ENCODE results near the gene RELL1. TPM values are rescaled to one million over a fixed set of nuclear protein-coding genes. Genes with fewer than 3 reads are reported as not detected.

Gene RELL1
- total RNA-seq, 5 donors from 2014 or later (not counting 1 experiment from before 2014, with no cell fraction given) = 21.6 to 30.1 (median 25.9) TPM

GRCh38 chr4:37615059-37615719 lies 71.0 kb downstream of the RELL1 start:
- no peak overlapping the region for H3K4me3 Mint-ChIP-seq
- H3K4me3 ChIP-seq (ENCODE audit: control insufficient read depth in 1 of 2, extremely low read depth in 1 of 2, low read length in 1 of 2) = no peak overlapping the region
- H3K27me3 Mint-ChIP-seq = no peaks in the 10 kb centered on the region
- CTCF ChIA-PET = no interaction called here
- POLR2A ChIA-PET = interaction anchor here in 1 of 2 donors (0.7 kb wide), 1 partner anchor 28 kb away, joined by 3 read pairs; no protein-coding TSS in a partner anchor
- no peak for DNase-seq
- peaks cover 15% of the 10 kb centered on the region for H3K36me3 Mint-ChIP-seq
- H3K4me1 Mint-ChIP-seq = peaks cover 5 to 9% (median 5%) of the 10 kb centered on the region in 3 donors
- no CpG with 5 or more reads among the region's 5 CpGs for WGBS (ENCODE audit: insufficient coverage)
- no peaks in the 10 kb centered on the region for H3K9me3 Mint-ChIP-seq
- H3K4me1 ChIP-seq (ENCODE audit: control insufficient read depth in 1 of 2, extremely low read depth in 1 of 2, insufficient read depth in 2 of 2, low read length in 2 of 2) = no peaks in the 10 kb centered on the region
- H3K9me3 ChIP-seq = no peaks in the 10 kb centered on the region
- peaks cover 8 to 23% of the 10 kb centered on the region in 2 donors for H3K36me3 ChIP-seq (ENCODE audit: control insufficient read depth in 2 of 2, extremely low read depth in 1 of 2, insufficient read depth in 1 of 2, low read length in 1 of 2)
- H3K27ac ChIP-seq (ENCODE audit: low read length) = no peak overlapping the region
- no peak overlapping the region for H3K27ac Mint-ChIP-seq
- no peak for ATAC-seq (replicated peaks in 1 of 4)
- H3K27me3 ChIP-seq (replicated peaks in 1 of 2; ENCODE audit: control insufficient read depth in 2 of 2, extremely low read depth in 1 of 2, insufficient read depth in 2 of 2, low read length in 1 of 2) = no peaks in the 10 kb centered on the region

GRCh38 chr4:37612811-37613210 lies 73.4 kb downstream of the RELL1 start:
- Mint-ChIP-seq H3K4me3 (no peak overlapping the region), H3K27me3 (no peaks in the 10 kb centered on the region), H3K27ac (no peak overlapping the region), H3K9me3 (peaks cover 0 to 5% (median 5%) of the 10 kb centered on the region in 3 donors), H3K4me1 (peaks cover 5 to 9% (median 5%) of the 10 kb centered on the region in 3 donors), H3K36me3 (peaks cover 25% of the 10 kb centered on the region)
- H3K4me1 ChIP-seq (ENCODE audit: control insufficient read depth in 1 of 2, extremely low read depth in 1 of 2, insufficient read depth in 2 of 2, low read length in 2 of 2) = no peaks in the 10 kb centered on the region
- no peak overlapping the region for H3K4me3 ChIP-seq (ENCODE audit: control insufficient read depth in 1 of 2, extremely low read depth in 1 of 2, low read length in 1 of 2)
- H3K9me3 ChIP-seq = no peaks in the 10 kb centered on the region
- no peaks in the 10 kb centered on the region for H3K27me3 ChIP-seq (replicated peaks in 1 of 2; ENCODE audit: control insufficient read depth in 2 of 2, extremely low read depth in 1 of 2, insufficient read depth in 2 of 2, low read length in 1 of 2)
- H3K36me3 ChIP-seq (ENCODE audit: control insufficient read depth in 2 of 2, extremely low read depth in 1 of 2, insufficient read depth in 1 of 2, low read length in 1 of 2) = peaks cover 8 to 23% of the 10 kb centered on the region in 2 donors
- H3K27ac ChIP-seq (ENCODE audit: low read length) = no peak overlapping the region
- ATAC-seq (replicated peaks in 1 of 4) (no peak), DNase-seq (no peak)
- CTCF ChIA-PET = interaction anchor here (0.5 to 1.0 kb wide), 4 partner anchors 10 to 450 kb away, joined by 3 to 6 read pairs (median 3); no protein-coding TSS in a partner anchor
- POLR2A ChIA-PET = no interaction called here
- WGBS (ENCODE audit: insufficient coverage) = no CpG with 5 or more reads among the region's 1 CpG

GRCh38 chr4:37609626-37610025 lies 76.5 kb downstream of the RELL1 start:
- Mint-ChIP-seq H3K36me3 (peaks cover 26% of the 10 kb centered on the region), H3K4me1 (peaks cover 2 to 15% (median 4%) of the 10 kb centered on the region in 3 donors), H3K9me3 (peaks cover 0 to 5% (median 5%) of the 10 kb centered on the region in 3 donors), H3K27me3 (no peaks in the 10 kb centered on the region), H3K27ac (peak overlapping the region in 1 of 2 donors; percentile 18), H3K4me3 (no peak overlapping the region)
- Histone ChIP-seq H3K4me3 (ENCODE audit: control insufficient read depth in 1 of 2, extremely low read depth in 1 of 2, low read length in 1 of 2) (no peak overlapping the region), H3K9me3 (no peaks in the 10 kb centered on the region), H3K36me3 (ENCODE audit: control insufficient read depth in 2 of 2, extremely low read depth in 1 of 2, insufficient read depth in 1 of 2, low read length in 1 of 2) (peaks cover 5 to 14% of the 10 kb centered on the region in 2 donors), H3K27ac (ENCODE audit: low read length) (no peak overlapping the region), H3K27me3 (replicated peaks in 1 of 2; ENCODE audit: control insufficient read depth in 2 of 2, extremely low read depth in 1 of 2, insufficient read depth in 2 of 2, low read length in 1 of 2) (no peaks in the 10 kb centered on the region), H3K4me1 (ENCODE audit: control insufficient read depth in 1 of 2, extremely low read depth in 1 of 2, insufficient read depth in 2 of 2, low read length in 2 of 2) (no peaks in the 10 kb centered on the region)
- no peak for ATAC-seq (replicated peaks in 1 of 4)
- CTCF ChIA-PET = no interaction called here
- POLR2A ChIA-PET = no interaction called here
- no peak for DNase-seq

GRCh38 chr4:37607018-37607417 lies 79.2 kb downstream of the RELL1 start:
- Histone ChIP-seq H3K4me3 (ENCODE audit: control insufficient read depth in 1 of 2, extremely low read depth in 1 of 2, low read length in 1 of 2) (no peak overlapping the region), H3K4me1 (ENCODE audit: control insufficient read depth in 1 of 2, extremely low read depth in 1 of 2, insufficient read depth in 2 of 2, low read length in 2 of 2) (peaks cover 0 to 6% of the 10 kb centered on the region in 2 experiments), H3K27me3 (replicated peaks in 1 of 2; ENCODE audit: control insufficient read depth in 2 of 2, extremely low read depth in 1 of 2, insufficient read depth in 2 of 2, low read length in 1 of 2) (no peaks in the 10 kb centered on the region), H3K36me3 (ENCODE audit: control insufficient read depth in 2 of 2, extremely low read depth in 1 of 2, insufficient read depth in 1 of 2, low read length in 1 of 2) (peaks cover 0 to 6% of the 10 kb centered on the region in 2 donors), H3K27ac (ENCODE audit: low read length) (no peak overlapping the region), H3K9me3 (no peaks in the 10 kb centered on the region)
- DNase-seq (no peak), ATAC-seq (replicated peaks in 1 of 4) (no peak)
- peaks cover 20% of the 10 kb centered on the region for H3K36me3 Mint-ChIP-seq
- POLR2A ChIA-PET = no interaction called here
- H3K27me3 Mint-ChIP-seq = no peaks in the 10 kb centered on the region
- no peak overlapping the region for H3K27ac Mint-ChIP-seq
- CTCF ChIA-PET = no interaction called here
- H3K9me3 Mint-ChIP-seq = peaks cover 0 to 5% (median 5%) of the 10 kb centered on the region in 3 donors
- H3K4me1 Mint-ChIP-seq = peaks cover 6 to 23% (median 11%) of the 10 kb centered on the region in 3 donors
- no peak overlapping the region for H3K4me3 Mint-ChIP-seq
- WGBS (ENCODE audit: insufficient coverage) = 95% methylated on average over 2 of the region's 5 CpGs

GRCh38 chr4:37605843-37606565 lies 80.2 kb downstream of the RELL1 start:
- H3K9me3 ChIP-seq = no peaks in the 10 kb centered on the region
- H3K36me3 ChIP-seq (ENCODE audit: control insufficient read depth in 2 of 2, extremely low read depth in 1 of 2, insufficient read depth in 1 of 2, low read length in 1 of 2) = peaks cover 0 to 6% of the 10 kb centered on the region in 2 donors
- no peak for ATAC-seq (replicated peaks in 1 of 4)
- H3K27me3 ChIP-seq (replicated peaks in 1 of 2; ENCODE audit: control insufficient read depth in 2 of 2, extremely low read depth in 1 of 2, insufficient read depth in 2 of 2, low read length in 1 of 2) = no peaks in the 10 kb centered on the region
- H3K4me1 Mint-ChIP-seq = peaks cover 6 to 23% (median 11%) of the 10 kb centered on the region in 3 donors
- peaks cover 0 to 6% of the 10 kb centered on the region in 2 experiments for H3K4me1 ChIP-seq (ENCODE audit: control insufficient read depth in 1 of 2, extremely low read depth in 1 of 2, insufficient read depth in 2 of 2, low read length in 2 of 2)
- H3K27ac Mint-ChIP-seq = peak overlapping the region in 1 of 2 donors; percentile 44
- H3K9me3 Mint-ChIP-seq = peaks cover 0 to 5% (median 5%) of the 10 kb centered on the region in 3 donors
- POLR2A ChIA-PET = no interaction called here
- CTCF ChIA-PET = no interaction called here
- no peak overlapping the region for H3K4me3 Mint-ChIP-seq
- H3K27ac ChIP-seq (ENCODE audit: low read length) = no peak overlapping the region
- H3K36me3 Mint-ChIP-seq = peaks cover 17% of the 10 kb centered on the region
- H3K27me3 Mint-ChIP-seq = no peaks in the 10 kb centered on the region
- no peak for DNase-seq
- no peak overlapping the region for H3K4me3 ChIP-seq (ENCODE audit: control insufficient read depth in 1 of 2, extremely low read depth in 1 of 2, low read length in 1 of 2)

- DNase-seq (no peak), ATAC-seq (replicated peaks in 1 of 4) (no peak)
- Mint-ChIP-seq H3K4me1 (peaks cover 6 to 23% (median 11%) of the 10 kb centered on the region in 3 donors), H3K9me3 (peaks cover 0 to 4% (median 2%) of the 10 kb centered on the region in 3 donors), H3K36me3 (peaks cover 12% of the 10 kb centered on the region), H3K4me3 (no peak overlapping the region), H3K27me3 (no peaks in the 10 kb centered on the region), H3K27ac (no peak overlapping the region)
- POLR2A ChIA-PET = interaction anchor here in 1 of 2 donors (0.6 kb wide), 1 partner anchor 180 kb away, joined by 3 read pairs; no protein-coding TSS in a partner anchor
- Histone ChIP-seq H3K4me1 (ENCODE audit: control insufficient read depth in 1 of 2, extremely low read depth in 1 of 2, insufficient read depth in 2 of 2, low read length in 2 of 2) (peaks cover 0 to 6% of the 10 kb centered on the region in 2 experiments), H3K27me3 (replicated peaks in 1 of 2; ENCODE audit: control insufficient read depth in 2 of 2, extremely low read depth in 1 of 2, insufficient read depth in 2 of 2, low read length in 1 of 2) (no peaks in the 10 kb centered on the region), H3K36me3 (ENCODE audit: control insufficient read depth in 2 of 2, extremely low read depth in 1 of 2, insufficient read depth in 1 of 2, low read length in 1 of 2) (no peaks in the 10 kb centered on the region), H3K4me3 (ENCODE audit: control insufficient read depth in 1 of 2, extremely low read depth in 1 of 2, low read length in 1 of 2) (no peak overlapping the region), H3K9me3 (no peaks in the 10 kb centered on the region), H3K27ac (ENCODE audit: low read length) (no peak overlapping the region)
- no CpG with 5 or more reads among the region's 4 CpGs for WGBS (ENCODE audit: insufficient coverage)
- CTCF ChIA-PET = interaction anchor here (0.5 to 2.0 kb wide), 5 partner anchors 36 to 917 kb away, joined by 3 to 6 read pairs (median 3); no protein-coding TSS in a partner anchor
Observed at GRCh38 chr4:37604461-37604860, 81.7 kb downstream of the RELL1 start.

Measured in T-cell (primary cell).